ENCODE measurements around the gene ZEB2. TPM values are rescaled to one million over a fixed set of nuclear protein-coding genes. Genes with fewer than 3 reads are reported as not detected.

ZEB2 gene
- total RNA-seq, 1 donor from 2014 or later: 0.07 TPM

GRCh38 chr2:144479138-144479537, 40.8 kb downstream of the ZEB2 start:
- no peak overlapping the region for H3K4me3 Mint-ChIP-seq (ENCODE audit: low read depth)
- H3K27ac Mint-ChIP-seq: no peak overlapping the region
- peaks cover 3% of the 10 kb centered on the region for H3K4me1 Mint-ChIP-seq (ENCODE audit: low read depth)
- no peaks in the 10 kb centered on the region for H3K9me3 Mint-ChIP-seq (ENCODE audit: low read depth)
- no peaks in the 10 kb centered on the region for H3K36me3 Mint-ChIP-seq (ENCODE audit: insufficient read depth)
- peaks cover 84% of the 10 kb centered on the region for H3K27me3 Mint-ChIP-seq
- TF ChIP-seq CTCF (IDR thresholded peaks at IDR 0.05; ENCODE audit: unreplicated experiment): no peak
- DNase-seq (ENCODE audit: low spot score, unreplicated experiment): no peak

DNA sequence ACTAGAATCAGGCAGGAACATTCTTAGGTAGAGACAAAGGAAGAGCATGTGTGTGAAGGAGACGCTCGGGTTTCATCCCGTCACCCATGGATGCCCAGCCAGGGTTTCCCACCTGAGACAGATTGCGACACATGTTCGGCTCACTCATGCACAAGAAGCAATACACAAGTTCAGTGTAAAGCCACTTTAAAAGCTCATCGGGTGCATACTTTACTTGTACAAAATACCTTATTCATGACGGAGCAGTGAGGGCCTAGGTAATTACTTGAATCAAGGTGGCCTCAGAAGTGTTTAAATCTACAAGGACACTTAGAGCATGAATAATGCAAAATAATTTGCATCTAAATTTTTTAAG, 42.0 kb downstream of the ZEB2 start:
- Mint-ChIP-seq H3K9me3 (ENCODE audit: low read depth) (no peaks in the 10 kb centered on the region), H3K4me3 (ENCODE audit: low read depth) (no peak overlapping the region), H3K36me3 (ENCODE audit: insufficient read depth) (no peaks in the 10 kb centered on the region), H3K27me3 (peaks cover 72% of the 10 kb centered on the region), H3K4me1 (ENCODE audit: low read depth) (peaks cover 3% of the 10 kb centered on the region), H3K27ac (no peak overlapping the region)
- DNase-seq (ENCODE audit: low spot score, unreplicated experiment): no peak
- no peak for TF ChIP-seq CTCF (IDR thresholded peaks at IDR 0.05; ENCODE audit: unreplicated experiment)

GRCh38 chr2:144477281-144477956, 42.5 kb downstream of the ZEB2 start:
- peaks cover 3% of the 10 kb centered on the region for H3K4me1 Mint-ChIP-seq (ENCODE audit: low read depth)
- no peaks in the 10 kb centered on the region for H3K9me3 Mint-ChIP-seq (ENCODE audit: low read depth)
- H3K27ac Mint-ChIP-seq: no peak overlapping the region
- H3K4me3 Mint-ChIP-seq (ENCODE audit: low read depth): no peak overlapping the region
- H3K36me3 Mint-ChIP-seq (ENCODE audit: insufficient read depth): no peaks in the 10 kb centered on the region
- no peak for TF ChIP-seq CTCF (IDR thresholded peaks at IDR 0.05; ENCODE audit: unreplicated experiment)
- DNase-seq (ENCODE audit: low spot score, unreplicated experiment): no peak
- peaks cover 67% of the 10 kb centered on the region for H3K27me3 Mint-ChIP-seq

DNA sequence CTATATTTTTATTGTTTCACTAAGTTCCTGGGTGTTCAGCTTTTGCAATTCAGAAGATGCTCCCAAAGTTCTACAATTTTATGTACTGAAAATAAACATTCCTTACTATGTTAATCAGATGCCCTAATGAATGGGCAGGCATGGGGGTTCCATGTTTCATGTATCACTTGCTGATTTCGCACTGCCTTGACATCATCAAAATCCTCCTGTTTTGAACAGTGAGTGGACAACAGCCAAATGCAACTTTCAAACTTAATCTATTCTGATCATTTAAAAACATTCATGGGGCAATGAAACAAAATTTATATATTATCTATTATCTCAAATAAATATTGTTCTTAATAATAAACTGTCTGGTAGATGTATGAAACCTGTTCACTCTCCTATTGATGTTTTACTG, 43.2 kb downstream of the ZEB2 start:
- no peaks in the 10 kb centered on the region for H3K36me3 Mint-ChIP-seq (ENCODE audit: insufficient read depth)
- no peak overlapping the region for H3K27ac Mint-ChIP-seq
- DNase-seq (ENCODE audit: low spot score, unreplicated experiment): no peak
- TF ChIP-seq CTCF (IDR thresholded peaks at IDR 0.05; ENCODE audit: unreplicated experiment): no peak
- H3K4me1 Mint-ChIP-seq (ENCODE audit: low read depth): peaks cover 3% of the 10 kb centered on the region
- H3K9me3 Mint-ChIP-seq (ENCODE audit: low read depth): no peaks in the 10 kb centered on the region
- H3K27me3 Mint-ChIP-seq: peaks cover 60% of the 10 kb centered on the region
- H3K4me3 Mint-ChIP-seq (ENCODE audit: low read depth): no peak overlapping the region

DNA sequence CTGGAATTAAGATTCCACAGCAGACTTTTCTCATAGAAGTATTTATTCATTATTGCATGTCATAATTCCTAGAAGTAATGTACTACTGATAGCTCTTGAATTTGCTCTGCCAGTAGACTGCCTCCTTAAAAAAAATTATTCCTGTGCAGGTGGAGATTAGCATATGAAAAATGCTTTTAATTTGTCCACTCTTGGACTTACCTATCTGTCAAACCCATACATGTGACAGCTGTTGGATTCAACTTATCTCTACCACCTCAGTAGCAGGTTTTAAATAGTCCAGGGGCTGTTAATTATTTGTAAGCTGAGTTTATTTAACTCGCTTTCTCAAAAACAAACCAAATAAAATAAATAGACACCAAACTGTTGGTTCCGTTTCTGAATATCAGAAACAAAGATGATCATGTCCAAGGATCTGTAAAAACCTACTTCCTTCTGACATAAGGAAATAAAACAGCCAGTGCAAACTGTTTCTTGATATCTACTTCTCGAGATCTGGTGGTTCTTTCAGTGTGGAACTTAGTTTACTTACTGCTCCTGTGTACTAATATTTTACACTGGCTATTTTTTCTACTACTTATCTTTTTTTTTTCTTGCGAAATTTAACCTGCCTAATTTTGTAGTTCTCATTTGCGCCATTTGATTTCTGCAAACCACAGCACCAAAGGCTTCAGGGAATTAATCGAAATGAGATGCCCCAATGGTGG, 44.2 kb downstream of the ZEB2 start:
- Mint-ChIP-seq H3K36me3 (ENCODE audit: insufficient read depth) (no peaks in the 10 kb centered on the region), H3K9me3 (ENCODE audit: low read depth) (no peaks in the 10 kb centered on the region), H3K27me3 (peaks cover 50% of the 10 kb centered on the region), H3K27ac (no peak overlapping the region), H3K4me1 (ENCODE audit: low read depth) (peaks cover 3% of the 10 kb centered on the region), H3K4me3 (ENCODE audit: low read depth) (no peak overlapping the region)
- DNase-seq (ENCODE audit: low spot score, unreplicated experiment): no peak
- no peak for TF ChIP-seq CTCF (IDR thresholded peaks at IDR 0.05; ENCODE audit: unreplicated experiment)
